ENCODE data around the gene GAS6.
"Not testable (repeated sequence)": the region's sequence is repeated elsewhere in the genome, so short reads cannot be mapped to it uniquely, and the experiment has no call there.

The GAS6 gene

DNA sequence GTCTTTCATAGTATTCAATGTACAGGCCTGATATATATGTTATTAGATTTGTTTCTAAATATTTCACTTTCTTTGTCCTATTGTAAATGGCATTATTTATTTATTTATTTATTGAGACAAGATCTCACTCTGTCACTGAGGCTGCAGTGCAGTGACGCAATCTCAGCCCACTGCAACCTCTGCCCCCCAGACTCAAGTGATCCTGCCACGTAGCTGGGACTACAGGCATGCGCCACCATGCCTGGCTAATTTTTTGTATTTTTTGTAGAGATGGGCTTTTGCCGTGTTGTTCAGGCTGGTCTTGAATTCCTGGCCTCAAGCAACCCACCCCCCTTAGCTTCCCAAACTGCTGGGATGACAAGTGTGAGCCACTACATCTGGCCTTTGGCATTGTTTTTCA is 5.4 kb upstream of the GAS6 start:
- Histone ChIP-seq H3K27ac (no peak overlapping the region), H3K4me3 (ENCODE audit: low read depth, low read length) (no peak overlapping the region), H3K9me3 (ENCODE audit: severe bottlenecking) (peaks cover 4% of the 10 kb centered on the region), H3K27me3 (ENCODE audit: insufficient read depth, low read depth, severe bottlenecking) (no peaks in the 10 kb centered on the region), H3K36me3 (no peaks in the 10 kb centered on the region)
- DNase-seq: no peak
- TF ChIP-seq, protein P1, sequence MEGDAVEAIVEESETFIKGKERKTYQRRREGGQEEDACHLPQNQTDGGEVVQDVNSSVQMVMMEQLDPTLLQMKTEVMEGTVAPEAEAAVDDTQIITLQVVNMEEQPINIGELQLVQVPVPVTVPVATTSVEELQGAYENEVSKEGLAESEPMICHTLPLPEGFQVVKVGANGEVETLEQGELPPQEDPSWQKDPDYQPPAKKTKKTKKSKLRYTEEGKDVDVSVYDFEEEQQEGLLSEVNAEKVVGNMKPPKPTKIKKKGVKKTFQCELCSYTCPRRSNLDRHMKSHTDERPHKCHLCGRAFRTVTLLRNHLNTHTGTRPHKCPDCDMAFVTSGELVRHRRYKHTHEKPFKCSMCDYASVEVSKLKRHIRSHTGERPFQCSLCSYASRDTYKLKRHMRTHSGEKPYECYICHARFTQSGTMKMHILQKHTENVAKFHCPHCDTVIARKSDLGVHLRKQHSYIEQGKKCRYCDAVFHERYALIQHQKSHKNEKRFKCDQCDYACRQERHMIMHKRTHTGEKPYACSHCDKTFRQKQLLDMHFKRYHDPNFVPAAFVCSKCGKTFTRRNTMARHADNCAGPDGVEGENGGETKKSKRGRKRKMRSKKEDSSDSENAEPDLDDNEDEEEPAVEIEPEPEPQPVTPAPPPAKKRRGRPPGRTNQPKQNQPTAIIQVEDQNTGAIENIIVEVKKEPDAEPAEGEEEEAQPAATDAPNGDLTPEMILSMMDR (IDR thresholded peaks at IDR 0.05; ENCODE audit: low read depth, low read length): no peak

DNA sequence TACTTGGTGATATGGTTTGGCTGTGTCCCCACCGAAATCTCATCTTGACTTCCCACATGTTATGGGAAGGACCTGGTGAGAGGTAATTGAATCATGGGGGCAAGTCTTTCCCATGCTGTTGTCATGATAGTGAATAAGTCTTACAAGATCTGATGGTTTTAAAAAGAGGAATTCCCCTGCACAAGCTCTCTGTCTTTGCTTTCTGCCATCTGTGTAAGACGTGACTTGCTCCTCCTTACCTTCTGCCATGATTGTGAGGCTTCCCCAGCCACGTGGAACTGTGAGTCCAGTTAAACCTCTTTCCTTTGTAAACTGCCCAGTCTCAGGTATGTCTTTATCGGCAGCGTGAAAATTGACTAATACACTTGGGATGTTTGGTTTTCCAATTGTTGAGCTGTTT is 4.0 kb upstream of the GAS6 start:
- H3K27ac ChIP-seq; H3K27me3 ChIP-seq (ENCODE audit: insufficient read depth, low read depth, severe bottlenecking); DNase-seq; H3K36me3 ChIP-seq; H3K4me3 ChIP-seq (ENCODE audit: low read depth, low read length); H3K9me3 ChIP-seq (ENCODE audit: severe bottlenecking): not testable (repeated sequence)

DNA sequence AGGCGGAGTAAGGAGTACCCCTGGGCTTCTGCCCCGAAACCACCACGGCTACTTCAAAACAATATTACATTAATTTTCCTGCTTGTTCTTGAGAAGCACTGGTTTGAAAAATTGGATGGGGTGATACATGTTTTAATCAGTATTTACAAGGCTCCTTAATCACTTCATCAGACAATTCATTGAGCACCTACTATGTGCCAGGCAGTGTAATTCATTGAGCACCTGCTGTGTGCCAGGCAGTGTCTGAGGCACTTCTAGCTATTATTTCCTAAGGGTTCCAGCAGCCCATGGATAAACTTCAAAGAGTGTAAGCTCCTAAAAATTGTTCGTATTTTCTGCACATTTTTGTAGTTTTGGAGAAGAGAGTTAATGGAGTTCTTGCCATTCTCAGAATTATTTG is 1.6 kb upstream of the GAS6 start:
- TF ChIP-seq, protein P1 (IDR thresholded peaks at IDR 0.05; ENCODE audit: low read depth, low read length): no peak
- Histone ChIP-seq H3K9me3 (ENCODE audit: severe bottlenecking) (peaks cover 4% of the 10 kb centered on the region), H3K4me3 (ENCODE audit: low read depth, low read length) (no peak overlapping the region), H3K36me3 (peaks cover 7% of the 10 kb centered on the region; the same call in 1 of the 2 replicates), H3K27me3 (ENCODE audit: insufficient read depth, low read depth, severe bottlenecking) (no peaks in the 10 kb centered on the region), H3K27ac (no peak overlapping the region)
- DNase-seq: no peak

DNA sequence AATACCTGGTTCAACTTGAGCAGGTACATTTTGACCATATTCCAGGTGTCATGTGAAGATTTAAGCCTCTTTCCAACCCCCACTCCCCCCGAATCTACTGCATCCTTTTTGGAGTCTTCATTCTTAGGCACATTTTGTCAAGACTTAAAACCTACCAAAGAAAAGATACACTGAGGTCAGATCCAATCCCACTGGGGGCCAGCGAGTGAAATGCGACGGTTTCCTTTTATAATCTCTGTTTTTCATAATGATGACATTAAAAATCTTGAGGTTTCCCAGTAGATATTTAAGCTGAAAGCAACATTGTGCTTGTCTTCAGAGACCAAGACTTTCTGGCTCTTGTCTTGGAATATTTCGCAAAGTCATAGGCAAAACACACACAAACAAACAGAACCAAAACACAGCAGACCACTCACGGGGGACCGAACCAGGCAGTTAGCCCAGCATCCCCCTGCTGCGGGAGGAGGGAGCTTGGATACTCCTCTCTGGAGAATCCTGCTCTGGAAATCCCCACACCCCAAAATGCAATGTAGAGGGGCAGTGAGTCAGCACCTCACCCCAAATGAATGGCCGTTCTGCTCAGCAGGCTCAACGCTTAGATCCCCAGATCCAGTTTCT is 506 bp upstream of the GAS6 start:
- peaks cover 4% of the 10 kb centered on the region for H3K9me3 ChIP-seq (ENCODE audit: severe bottlenecking)
- DNase-seq: no peak
- no peak overlapping the region for H3K27ac ChIP-seq
- H3K36me3 ChIP-seq: peaks cover 9% of the 10 kb centered on the region; the same call in 1 of the 2 replicates
- H3K27me3 ChIP-seq (ENCODE audit: insufficient read depth, low read depth, severe bottlenecking): no peaks in the 10 kb centered on the region
- TF ChIP-seq, protein P1 (IDR thresholded peaks at IDR 0.05; ENCODE audit: low read depth, low read length): no peak
- peak overlapping the region; percentile 60 for H3K4me3 ChIP-seq (ENCODE audit: low read depth, low read length)

DNA sequence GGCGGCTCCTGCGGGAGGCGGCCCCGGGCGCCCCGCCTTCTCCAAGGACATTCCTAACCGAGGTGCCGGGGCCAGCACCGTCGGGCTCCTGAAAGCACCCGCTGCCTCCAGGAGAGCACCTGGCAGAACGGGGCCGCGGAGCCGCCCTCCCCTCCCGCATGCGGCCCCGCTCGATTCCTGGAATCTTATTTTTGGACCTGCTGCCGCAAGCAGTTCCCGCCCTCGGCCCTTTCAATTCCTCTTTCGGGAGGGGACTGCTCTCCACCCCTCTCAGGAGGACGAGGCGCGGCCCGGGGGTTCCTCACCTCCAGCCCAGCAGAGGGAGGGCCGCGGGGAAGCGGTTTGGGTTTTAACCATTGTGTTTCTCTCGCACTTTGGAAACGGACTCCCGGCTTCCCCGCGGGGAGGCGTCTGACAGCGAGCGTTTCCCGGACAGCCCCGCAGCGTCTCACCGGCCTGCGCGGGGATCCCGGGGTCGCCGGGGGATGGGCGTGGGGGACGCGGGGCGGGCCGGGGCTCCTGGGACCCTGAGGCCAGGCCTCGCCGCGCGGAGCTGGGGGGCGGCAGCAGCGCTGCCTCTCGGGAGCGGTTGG is 849 bp downstream of the GAS6 start:
- no peak for DNase-seq
- Histone ChIP-seq H3K9me3 (ENCODE audit: severe bottlenecking) (peaks cover under 1% of the 10 kb centered on the region), H3K36me3 (peaks cover 10% of the 10 kb centered on the region; the same call in 1 of the 2 replicates), H3K27ac (no peak overlapping the region), H3K4me3 (ENCODE audit: low read depth, low read length) (peak overlapping the region; percentile 54), H3K27me3 (ENCODE audit: insufficient read depth, low read depth, severe bottlenecking) (no peaks in the 10 kb centered on the region)
- TF ChIP-seq, protein P1 (IDR thresholded peaks at IDR 0.05; ENCODE audit: low read depth, low read length): no peak

DNA sequence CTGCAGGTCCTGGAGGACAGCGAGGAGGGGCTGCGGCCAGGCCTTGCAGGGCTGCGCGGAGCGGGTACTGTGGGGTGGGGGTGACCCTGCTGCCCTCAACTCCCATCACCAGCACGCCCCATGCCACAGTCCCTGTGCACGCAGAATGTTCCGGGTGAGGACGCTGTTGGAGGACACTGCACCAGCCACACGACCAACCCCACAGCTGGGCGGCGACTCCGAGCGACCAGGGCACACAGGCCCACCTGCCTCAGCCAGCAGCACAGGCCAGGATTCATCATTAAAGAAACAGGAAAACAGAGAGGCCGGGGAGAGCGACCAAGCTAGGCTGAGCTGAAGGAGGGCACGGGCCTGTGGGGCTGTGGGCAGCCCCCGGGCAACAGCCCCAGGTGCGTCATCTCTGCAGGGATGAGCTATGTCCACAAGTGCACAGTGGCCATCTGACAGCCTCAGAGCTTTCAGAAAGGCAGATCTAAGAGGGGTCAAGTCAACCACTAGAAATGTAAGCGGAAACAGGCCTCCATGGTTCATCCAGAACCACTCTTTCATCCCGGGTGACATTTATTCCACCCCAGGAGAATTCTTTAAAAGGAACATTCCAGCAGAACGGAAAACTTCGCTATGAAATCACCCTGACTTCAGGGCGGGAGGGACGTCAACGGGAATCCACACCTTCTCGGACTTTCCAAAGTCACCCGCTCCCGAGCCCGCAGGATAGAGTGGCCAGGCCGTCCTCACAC is 1.5 kb downstream of the GAS6 start:
- Histone ChIP-seq H3K36me3 (peaks cover 10% of the 10 kb centered on the region; the same call in 1 of the 2 replicates), H3K4me3 (ENCODE audit: low read depth, low read length) (no peak overlapping the region), H3K27ac (no peak overlapping the region), H3K9me3 (ENCODE audit: severe bottlenecking) (no peaks in the 10 kb centered on the region), H3K27me3 (ENCODE audit: insufficient read depth, low read depth, severe bottlenecking) (no peaks in the 10 kb centered on the region)
- no peak for DNase-seq
- TF ChIP-seq, protein P1 (IDR thresholded peaks at IDR 0.05; ENCODE audit: low read depth, low read length): no peak

All from WERI-Rb-1 (cell line).